LNCAP (cell line): ENCODE measurements around the gene PTPRN2.

Experiments used
- TF ChIP-seq, protein P1 (sequence below): fragments of 450-650 bp; IDR thresholded peaks from 2 replicates; pipeline ENCODE4 v1.5.1; 2017; ENCODE audit warnings: mild to moderate bottlenecking

Gene PTPRN2

DNA sequence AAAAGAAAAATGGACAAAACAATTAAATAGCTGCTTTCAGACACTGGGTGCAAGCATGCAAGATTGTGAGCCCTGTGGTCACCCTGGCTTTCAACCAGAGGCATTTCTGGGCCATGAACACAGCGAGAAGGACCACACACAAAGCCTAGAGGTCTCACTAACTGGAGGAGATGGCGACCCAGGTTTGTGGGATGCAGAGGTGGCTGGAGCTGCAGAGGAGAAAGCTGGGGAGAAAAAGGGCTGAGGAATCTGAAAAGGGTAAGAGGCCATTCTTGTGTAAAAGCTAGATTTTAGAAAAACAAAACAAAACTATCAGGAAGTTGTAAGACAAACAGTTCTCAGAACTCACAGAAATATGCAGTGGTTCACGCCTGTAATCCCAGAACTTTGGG, 30.1 kb upstream of the PTPRN2 start:
- TF ChIP-seq, protein P1, sequence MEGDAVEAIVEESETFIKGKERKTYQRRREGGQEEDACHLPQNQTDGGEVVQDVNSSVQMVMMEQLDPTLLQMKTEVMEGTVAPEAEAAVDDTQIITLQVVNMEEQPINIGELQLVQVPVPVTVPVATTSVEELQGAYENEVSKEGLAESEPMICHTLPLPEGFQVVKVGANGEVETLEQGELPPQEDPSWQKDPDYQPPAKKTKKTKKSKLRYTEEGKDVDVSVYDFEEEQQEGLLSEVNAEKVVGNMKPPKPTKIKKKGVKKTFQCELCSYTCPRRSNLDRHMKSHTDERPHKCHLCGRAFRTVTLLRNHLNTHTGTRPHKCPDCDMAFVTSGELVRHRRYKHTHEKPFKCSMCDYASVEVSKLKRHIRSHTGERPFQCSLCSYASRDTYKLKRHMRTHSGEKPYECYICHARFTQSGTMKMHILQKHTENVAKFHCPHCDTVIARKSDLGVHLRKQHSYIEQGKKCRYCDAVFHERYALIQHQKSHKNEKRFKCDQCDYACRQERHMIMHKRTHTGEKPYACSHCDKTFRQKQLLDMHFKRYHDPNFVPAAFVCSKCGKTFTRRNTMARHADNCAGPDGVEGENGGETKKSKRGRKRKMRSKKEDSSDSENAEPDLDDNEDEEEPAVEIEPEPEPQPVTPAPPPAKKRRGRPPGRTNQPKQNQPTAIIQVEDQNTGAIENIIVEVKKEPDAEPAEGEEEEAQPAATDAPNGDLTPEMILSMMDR: no peak

DNA sequence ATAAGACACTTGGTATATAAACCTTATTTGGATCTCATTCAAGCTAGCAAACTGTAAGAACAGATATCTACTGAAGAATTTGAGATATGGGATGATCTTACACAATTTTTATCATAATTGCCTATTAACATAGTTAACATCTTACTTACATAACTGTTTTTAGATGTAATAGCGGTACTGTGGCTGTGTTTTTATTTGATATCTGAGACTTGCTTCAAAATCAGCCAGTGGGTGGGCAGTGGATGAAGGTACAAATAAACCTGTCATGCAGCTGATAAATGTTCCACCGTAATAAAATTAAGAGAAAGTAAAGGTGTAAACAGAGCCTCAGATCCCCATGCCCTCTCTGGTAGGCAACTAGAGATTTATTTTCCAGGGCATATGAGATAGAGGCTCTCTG, 28.4 kb upstream of the PTPRN2 start:
- TF ChIP-seq, protein P1: no peak

GRCh38 chr7:158614700-158615099, 27.1 kb upstream of the PTPRN2 start:
- TF ChIP-seq, protein P1: no peak

DNA sequence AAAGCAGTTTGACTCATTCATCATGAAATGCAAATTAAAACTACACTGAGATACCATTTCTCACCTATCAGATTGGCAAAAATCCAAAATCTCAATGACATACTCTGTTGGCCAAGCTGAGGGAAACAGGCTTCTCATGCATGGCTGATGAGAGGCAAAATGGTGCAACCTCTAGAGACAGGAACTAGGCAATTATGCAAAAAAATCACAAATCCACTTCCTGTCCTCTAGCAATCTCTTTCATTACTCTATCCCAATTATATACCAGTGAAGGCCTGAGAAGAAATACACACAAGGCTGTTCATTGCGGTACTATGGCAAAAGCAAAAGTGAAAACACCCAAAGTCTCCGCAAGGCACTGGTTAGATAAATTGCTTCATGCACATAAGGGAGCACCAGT, 25.9 kb upstream of the PTPRN2 start:
- TF ChIP-seq, protein P1: no peak

DNA sequence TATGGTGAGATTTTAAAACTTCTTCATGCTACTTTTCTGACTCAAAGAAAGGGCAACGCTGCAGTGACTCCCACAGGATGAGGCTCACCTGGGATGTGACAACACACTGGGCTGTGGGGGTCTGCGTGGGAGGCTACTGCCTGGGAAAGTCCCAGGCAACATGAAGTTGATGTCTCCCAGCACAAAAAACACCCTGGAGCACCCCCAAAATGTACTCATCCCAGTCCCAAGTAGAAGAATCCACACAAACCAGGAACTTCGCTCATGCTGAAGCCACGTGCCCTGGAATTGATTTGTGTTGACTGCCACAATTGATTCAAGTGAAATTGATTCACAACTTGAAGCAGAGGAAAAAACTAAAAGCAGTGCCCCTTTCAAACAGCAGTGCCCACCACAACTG, 24.9 kb upstream of the PTPRN2 start:
- TF ChIP-seq, protein P1: no peak

DNA sequence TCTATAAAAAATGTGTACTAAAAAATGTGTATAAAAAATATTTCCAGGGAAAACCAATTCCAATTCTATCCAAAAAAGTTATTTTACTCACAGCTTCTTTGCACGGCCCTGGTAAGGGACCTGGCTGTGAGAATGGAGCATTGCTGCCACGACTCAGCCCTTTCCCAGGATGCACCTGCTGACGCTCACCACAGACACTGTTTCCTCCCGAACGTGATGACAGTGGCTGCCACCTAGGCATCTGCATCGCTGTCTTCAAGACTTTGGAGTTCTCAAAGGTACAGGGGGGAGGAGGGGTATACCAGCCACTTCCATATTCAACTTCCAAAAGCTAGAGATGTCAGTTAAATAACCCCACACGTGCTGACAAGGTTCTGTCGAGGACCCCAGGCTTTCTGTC, 23.9 kb upstream of the PTPRN2 start:
- TF ChIP-seq, protein P1: no peak

- TF ChIP-seq, protein P1: no peak
Observed at GRCh38 chr7:158609313-158609974, 21.8 kb upstream of the PTPRN2 start.

GRCh38 chr7:158607563-158607962, 19.9 kb upstream of the PTPRN2 start:
- TF ChIP-seq, protein P1: no peak
